ENCODE measurements around the gene ZNHIT2. TPM values are rescaled to one million over a fixed set of nuclear protein-coding genes. Genes with fewer than 3 reads are reported as not detected.
A peak's percentile ranks its signal among the peaks of the same experiment; 100 is the strongest.

ZNHIT2 gene
- total RNA-seq, 2 donors from 2014 or later, result 18.7 to 33.9 TPM

DNA sequence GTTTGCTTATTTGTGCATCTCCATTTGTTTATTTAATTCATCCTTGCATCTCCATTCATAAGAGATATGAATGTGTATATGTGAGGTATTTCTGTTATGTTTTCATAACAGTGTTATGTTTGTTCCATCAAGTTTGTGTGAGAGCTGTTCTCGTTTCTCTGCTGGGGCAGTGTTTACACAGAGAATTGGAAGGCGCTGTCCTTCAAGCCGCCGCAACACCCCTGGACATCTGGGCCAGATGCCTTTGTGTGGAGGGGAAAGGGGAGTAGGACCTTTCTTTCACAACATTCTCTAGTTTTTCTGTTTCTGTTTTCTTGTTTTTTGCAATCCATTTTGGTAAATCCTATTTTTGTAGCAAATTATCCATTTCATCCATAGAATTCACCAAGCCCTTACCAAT, 12.9 kb downstream of the ZNHIT2 start:
- H3K9me3 ChIP-seq, result no peaks in the 10 kb centered on the region
- no peak for ATAC-seq
- TF ChIP-seq POLR2A (IDR thresholded peaks at IDR 0.05), result no peak
- TF ChIP-seq, protein P1, sequence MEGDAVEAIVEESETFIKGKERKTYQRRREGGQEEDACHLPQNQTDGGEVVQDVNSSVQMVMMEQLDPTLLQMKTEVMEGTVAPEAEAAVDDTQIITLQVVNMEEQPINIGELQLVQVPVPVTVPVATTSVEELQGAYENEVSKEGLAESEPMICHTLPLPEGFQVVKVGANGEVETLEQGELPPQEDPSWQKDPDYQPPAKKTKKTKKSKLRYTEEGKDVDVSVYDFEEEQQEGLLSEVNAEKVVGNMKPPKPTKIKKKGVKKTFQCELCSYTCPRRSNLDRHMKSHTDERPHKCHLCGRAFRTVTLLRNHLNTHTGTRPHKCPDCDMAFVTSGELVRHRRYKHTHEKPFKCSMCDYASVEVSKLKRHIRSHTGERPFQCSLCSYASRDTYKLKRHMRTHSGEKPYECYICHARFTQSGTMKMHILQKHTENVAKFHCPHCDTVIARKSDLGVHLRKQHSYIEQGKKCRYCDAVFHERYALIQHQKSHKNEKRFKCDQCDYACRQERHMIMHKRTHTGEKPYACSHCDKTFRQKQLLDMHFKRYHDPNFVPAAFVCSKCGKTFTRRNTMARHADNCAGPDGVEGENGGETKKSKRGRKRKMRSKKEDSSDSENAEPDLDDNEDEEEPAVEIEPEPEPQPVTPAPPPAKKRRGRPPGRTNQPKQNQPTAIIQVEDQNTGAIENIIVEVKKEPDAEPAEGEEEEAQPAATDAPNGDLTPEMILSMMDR (IDR thresholded peaks at IDR 0.05), result no peak
- no peaks in the 10 kb centered on the region for H3K27me3 ChIP-seq
- no peak overlapping the region for H3K4me3 ChIP-seq
- peak overlapping the region in 3 of 4 donors; percentile 64 to 78 (median 72) for H3K27ac ChIP-seq
- intact Hi-C loops (cut with DNase I), result no loop called here
- DNase-seq, result no peak
- peaks cover 0 to 7% of the 10 kb centered on the region in 2 donors for H3K36me3 ChIP-seq (replicated peaks in 1 of 2; ENCODE audit: insufficient read depth in 1 of 2, low read depth in 2 of 2)
- WGBS, 2 donors, result 18 to 22% methylated on average over 4 of the region's 4 CpGs
- peaks cover 52% of the 10 kb centered on the region for H3K4me1 ChIP-seq

GRCh38 chr11:65103476-65103875, 14.0 kb downstream of the ZNHIT2 start:
- Histone ChIP-seq H3K4me1 (peaks cover 54% of the 10 kb centered on the region), H3K4me3 (no peak overlapping the region), H3K27ac (peak overlapping the region in 3 of 4 donors; percentile 64 to 78 (median 72)), H3K9me3 (no peaks in the 10 kb centered on the region), H3K27me3 (no peaks in the 10 kb centered on the region), H3K36me3 (replicated peaks in 1 of 2; ENCODE audit: insufficient read depth in 1 of 2, low read depth in 2 of 2) (peaks cover 0 to 7% of the 10 kb centered on the region in 2 donors)
- DNase-seq (no peak), ATAC-seq (no peak)
- TF ChIP-seq POLR2A (IDR thresholded peaks at IDR 0.05), result no peak
- TF ChIP-seq, protein P1 (IDR thresholded peaks at IDR 0.05), result no peak
- intact Hi-C loops (cut with DNase I), result no loop called here

- intact Hi-C loops (cut with DNase I), result no loop called here
- peak in 3 of 4 donors; percentile 44 to 73 (median 49) for DNase-seq
- peak; percentile 77 for ATAC-seq
- Histone ChIP-seq H3K9me3 (no peaks in the 10 kb centered on the region), H3K4me3 (no peak overlapping the region), H3K4me1 (peaks cover 64% of the 10 kb centered on the region), H3K27me3 (no peaks in the 10 kb centered on the region), H3K36me3 (replicated peaks in 1 of 2; ENCODE audit: insufficient read depth in 1 of 2, low read depth in 2 of 2) (no peaks in the 10 kb centered on the region), H3K27ac (peak overlapping the region in 3 of 4 donors; percentile 64 to 78 (median 72))
- TF ChIP-seq, protein P1 (IDR thresholded peaks at IDR 0.05), result no peak
- TF ChIP-seq POLR2A (IDR thresholded peaks at IDR 0.05), result no peak
- WGBS, 2 donors, result 61% methylated on average over 7 to 8 of the region's 8 CpGs
These were observed 15.1 kb downstream of the ZNHIT2 start for GRCh38 chr11:65102142-65103095.

- DNase-seq (no peak), ATAC-seq (no peak)
- WGBS, 2 donors, result 75 to 76% methylated on average over 6 of the region's 6 CpGs
- no peaks in the 10 kb centered on the region for H3K9me3 ChIP-seq
- H3K27ac ChIP-seq, result peak overlapping the region; percentile 19 to 78 (median 52)
- intact Hi-C loops (cut with DNase I), result no loop called here
- H3K36me3 ChIP-seq (replicated peaks in 1 of 2; ENCODE audit: insufficient read depth in 1 of 2, low read depth in 2 of 2), result no peaks in the 10 kb centered on the region
- peaks cover 74% of the 10 kb centered on the region for H3K4me1 ChIP-seq
- no peaks in the 10 kb centered on the region for H3K27me3 ChIP-seq
- H3K4me3 ChIP-seq, result no peak overlapping the region
- no peak for TF ChIP-seq POLR2A (IDR thresholded peaks at IDR 0.05)
- TF ChIP-seq, protein P1 (IDR thresholded peaks at IDR 0.05), result no peak
These were observed 16.7 kb downstream of the ZNHIT2 start for GRCh38 chr11:65100674-65101350.
